Neural progenitor cell (in vitro differentiated cells): ENCODE measurements around the gene LINC00237. TPM values are rescaled to one million over a fixed set of nuclear protein-coding genes. Genes with fewer than 3 reads are reported as not detected.

Experiments
- DNase-seq: peaks from one replicate; pipeline ENCODE4 v3.0.0-alpha.2; 2016; ENCODE audit warnings: low spot score
- H2AFZ ChIP-seq: fragments of 200-600 bp; sonication (generic); replicated peaks from 2 replicates; pipeline ENCODE4 v1.6.1; 2016; ENCODE audit warnings: antibody characterized with exemption
- H3F3A ChIP-seq: fragments of 200-600 bp; sonication (generic); 2 replicates; pipeline ENCODE4 v1.6.1; 2016; ENCODE audit warnings: antibody characterized with exemption, low read depth
- H3K27ac ChIP-seq: fragments of 200-600 bp; sonication (generic); 2 replicates; pipeline ENCODE4 v1.5.1; 2016; ENCODE audit warnings: mild to moderate bottlenecking
- H3K27me3 ChIP-seq: fragments of 200-600 bp; sonication (generic); 2 replicates; pipeline ENCODE4 v1.6.1; 2016; ENCODE audit warnings: mild to moderate bottlenecking, moderate library complexity
- H3K36me3 ChIP-seq: fragments of 200-600 bp; sonication (generic); 2 replicates; pipeline ENCODE4 v1.5.1; 2016
- H3K4me1 ChIP-seq: fragments of 200-600 bp; sonication (generic); 2 replicates; pipeline ENCODE4 v1.6.1; 2016; ENCODE audit warnings: mixed run types
- H3K4me2 ChIP-seq: fragments of 200-600 bp; sonication (generic); 2 replicates; pipeline ENCODE4 v1.6.1; 2016
- H3K4me3 ChIP-seq: fragments of 200-600 bp; sonication (generic); 2 replicates; pipeline ENCODE4 v1.5.1; 2016
- H3K79me2 ChIP-seq: fragments of 200-600 bp; sonication (generic); 2 replicates; pipeline ENCODE4 v1.6.1; 2016; ENCODE audit warnings: low read depth
- H3K9ac ChIP-seq: fragments of 200-600 bp; sonication (generic); 2 replicates; pipeline ENCODE4 v1.6.1; 2016
- H3K9me3 ChIP-seq: fragments of 200-600 bp; sonication (generic); 2 replicates; pipeline ENCODE4 v1.5.1; 2016; ENCODE audit warnings: low read depth
- H4K20me1 ChIP-seq: fragments of 200-600 bp; sonication (generic); 2 replicates; pipeline ENCODE4 v1.6.1; 2016; ENCODE audit warnings: low read depth
- H3K27ac Mint-ChIP-seq: 3 replicates; pipeline ENCODE4 v1.8.0; 2021; ENCODE audit warnings: mixed read lengths
- H3K27me3 Mint-ChIP-seq: 2 replicates; pipeline ENCODE4 v1.8.0; 2022; ENCODE audit warnings: low read depth, mild to moderate bottlenecking, inconsistent platforms, moderate library complexity, mixed read lengths; ENCODE audit not compliant: insufficient read depth
- H3K36me3 Mint-ChIP-seq: 3 replicates; pipeline ENCODE4 v1.8.0; 2021; ENCODE audit warnings: mixed read lengths
- H3K4me1 Mint-ChIP-seq: 3 replicates; pipeline ENCODE4 v1.8.0; 2021; ENCODE audit warnings: mixed read lengths
- H3K4me3 Mint-ChIP-seq: 3 replicates; pipeline ENCODE4 v1.8.0; 2021; ENCODE audit warnings: mild to moderate bottlenecking, moderate library complexity, mixed read lengths
- H3K9me3 Mint-ChIP-seq: 3 replicates; pipeline ENCODE4 v1.8.0; 2020; ENCODE audit warnings: mixed read lengths
- CTCF ChIP-seq: fragments of 200-600 bp; sonication (generic); IDR thresholded peaks from 2 replicates; pipeline ENCODE4 v1.5.1; 2017; ENCODE audit warnings: antibody characterized with exemption, mild to moderate bottlenecking
- EZH2 ChIP-seq: fragments of 200-600 bp; sonication (generic); IDR thresholded peaks from 2 replicates; pipeline ENCODE4 v1.6.1; 2017; ENCODE audit warnings: antibody characterized with exemption, mild to moderate bottlenecking, moderate library complexity
- EZH2phosphoT487 ChIP-seq: fragments of 200-600 bp; sonication (generic); IDR thresholded peaks from 2 replicates; pipeline ENCODE4 v1.6.1; 2017; ENCODE audit warnings: antibody characterized with exemption
- total RNA-seq: library from RNA; depleted of rRNA; stranded (reverse); fragments of >200 nt; gene quantifications from 2 replicates; pipeline ENCODE4 v1.2.3, GENCODE V29; 2015; ENCODE audit warnings: low replicate concordance

Gene LINC00237
- total RNA-seq, 1 donor from 2014 or later: not detected

- Mint-ChIP-seq H3K9me3 (no peaks in the 10 kb centered on the region), H3K4me3 (no peak overlapping the region), H3K36me3 (no peaks in the 10 kb centered on the region), H3K27me3 (peaks cover 34% of the 10 kb centered on the region), H3K27ac (no peak overlapping the region), H3K4me1 (no peaks in the 10 kb centered on the region)
- Histone ChIP-seq H3K4me2 (no peak overlapping the region), H3K4me3 (no peak overlapping the region), H3K9ac (no peak overlapping the region), H4K20me1 (peaks cover 4% of the 10 kb centered on the region), H3K27ac (no peak overlapping the region), H3F3A (no peaks in the 10 kb centered on the region), H2AFZ (no peak overlapping the region), H3K79me2 (no peaks in the 10 kb centered on the region), H3K9me3 (no peaks in the 10 kb centered on the region), H3K4me1 (peaks cover 1% of the 10 kb centered on the region), H3K36me3 (no peaks in the 10 kb centered on the region), H3K27me3 (peaks cover 46% of the 10 kb centered on the region)
- DNase-seq: no peak
- no peak for TF ChIP-seq EZH2phosphoT487
- no peak for TF ChIP-seq EZH2
- no peak for TF ChIP-seq CTCF
Measured at GRCh38 chr20:21111416-21111815, 5.3 kb upstream of the LINC00237 start.

GRCh38 chr20:21110811-21111210 is 4.7 kb upstream of the LINC00237 start:
- H3K36me3 Mint-ChIP-seq: no peaks in the 10 kb centered on the region
- no peak overlapping the region for H3K27ac Mint-ChIP-seq

GRCh38 chr20:21109144-21109543 is 3.0 kb upstream of the LINC00237 start:
- Histone ChIP-seq H3K9me3 (no peaks in the 10 kb centered on the region), H3K9ac (no peak overlapping the region), H3K79me2 (no peaks in the 10 kb centered on the region), H3K4me2 (no peak overlapping the region), H3K27ac (no peak overlapping the region), H3F3A (peaks cover 7% of the 10 kb centered on the region), H3K4me1 (peaks cover 14% of the 10 kb centered on the region), H3K36me3 (no peaks in the 10 kb centered on the region), H2AFZ (no peak overlapping the region), H3K4me3 (no peak overlapping the region), H3K27me3 (peaks cover 69% of the 10 kb centered on the region), H4K20me1 (peaks cover 22% of the 10 kb centered on the region)
- Mint-ChIP-seq H3K4me3 (no peak overlapping the region), H3K9me3 (peaks cover under 1% of the 10 kb centered on the region), H3K4me1 (peaks cover 2% of the 10 kb centered on the region), H3K27me3 (peaks cover 49% of the 10 kb centered on the region), H3K27ac (no peak overlapping the region), H3K36me3 (no peaks in the 10 kb centered on the region)
- TF ChIP-seq CTCF: no peak
- no peak for TF ChIP-seq EZH2
- TF ChIP-seq EZH2phosphoT487: no peak
- DNase-seq: no peak

More at GRCh38 chr20:21110811-21111210, 4.7 kb upstream of the LINC00237 start:
- no peak overlapping the region for H3K4me2 ChIP-seq
- no peaks in the 10 kb centered on the region for H3K9me3 Mint-ChIP-seq
- DNase-seq: no peak
- no peak overlapping the region for H3K4me3 Mint-ChIP-seq
- H3K36me3 ChIP-seq: no peaks in the 10 kb centered on the region
- no peaks in the 10 kb centered on the region for H3K9me3 ChIP-seq
- peaks cover 10% of the 10 kb centered on the region for H4K20me1 ChIP-seq
- H3K4me3 ChIP-seq: no peak overlapping the region
- H3F3A ChIP-seq: no peaks in the 10 kb centered on the region
- H3K9ac ChIP-seq: no peak overlapping the region
- no peaks in the 10 kb centered on the region for H3K79me2 ChIP-seq
- H3K4me1 ChIP-seq: peaks cover 7% of the 10 kb centered on the region
- no peak overlapping the region for H3K27ac ChIP-seq
- peaks cover 2% of the 10 kb centered on the region for H3K4me1 Mint-ChIP-seq
- TF ChIP-seq EZH2phosphoT487 (no peak), CTCF (no peak), EZH2 (no peak)
- peaks cover 52% of the 10 kb centered on the region for H3K27me3 ChIP-seq
- peaks cover 40% of the 10 kb centered on the region for H3K27me3 Mint-ChIP-seq
- H2AFZ ChIP-seq: no peak overlapping the region
